CD4-positive, alpha-beta memory T cell (primary cell): ENCODE measurements around the gene EPHB1. TPM values are rescaled to one million over a fixed set of nuclear protein-coding genes. Genes with fewer than 3 reads are reported as not detected.
"Not testable (repeated sequence)": the region's sequence is repeated elsewhere in the genome, so short reads cannot be mapped to it uniquely, and the experiment has no call there.

Source experiments
- CTCF ChIA-PET: fragments of 350-600 bp; sonication (Branson Sonifier 250); formaldehyde crosslinking; loops from one replicate; lab custom pipeline; 2021; ENCODE audit warnings: inconsistent platforms; ENCODE audit not compliant: partially characterized antibody; lab: Charles Lee
- POLR2A ChIA-PET: fragments of 350-600 bp; sonication (Branson Sonifier 250); formaldehyde crosslinking; loops from one replicate; lab custom pipeline; 2021; ENCODE audit not compliant: partially characterized antibody; lab: Charles Lee
- DNase-seq, 5 donors: peaks; one replicate each; pipeline versions ENCODE4 v3.0.0 to v3.0.0-alpha.2; 2020 to 2022; ENCODE audit warnings: mixed read lengths in 1 of 5
- H3K27ac ChIP-seq: one replicate; pipeline ENCODE4 v1.7.0; 2013; ENCODE audit warnings: low read depth, low read length
- H3K27me3 ChIP-seq: 2 replicates; pipeline ENCODE4 v1.7.0; 2013; ENCODE audit warnings: mild to moderate bottlenecking, low read length, moderate library complexity; ENCODE audit not compliant: insufficient read depth
- H3K36me3 ChIP-seq: 2 replicates; pipeline ENCODE4 v1.7.0; 2013; ENCODE audit warnings: mild to moderate bottlenecking, low read length, moderate library complexity; ENCODE audit not compliant: insufficient read depth
- H3K4me1 ChIP-seq: 2 replicates; pipeline ENCODE4 v1.7.0; 2013; ENCODE audit warnings: mild to moderate bottlenecking, low read length, moderate library complexity; ENCODE audit not compliant: insufficient read depth
- H3K4me3 ChIP-seq, 2 donors: one replicate each; pipeline ENCODE4 v1.7.0; 2013; ENCODE audit warnings: low read length in 2 of 2, mild to moderate bottlenecking in 1 of 2
- H3K9me3 ChIP-seq, 2 donors: one replicate each; pipeline ENCODE4 v1.7.0; 2013; ENCODE audit warnings: low read length in 2 of 2, control low read depth in 1 of 2; ENCODE audit not compliant: control insufficient read depth in 1 of 2
- H3K27ac Mint-ChIP-seq, 7 donors: one replicate each; pipeline ENCODE4 v1.8.0; 2020 to 2021; ENCODE audit warnings: mixed read lengths in 7 of 7, mild to moderate bottlenecking in 6 of 7, inconsistent platforms in 3 of 7, moderate library complexity in 3 of 7
- H3K27me3 Mint-ChIP-seq, 2 donors: one replicate each; pipeline ENCODE4 v1.8.0; 2020 to 2021; ENCODE audit warnings: mixed read lengths in 2 of 2
- H3K36me3 Mint-ChIP-seq, 2 donors: one replicate each; pipeline ENCODE4 v1.8.0; 2020 to 2021; ENCODE audit warnings: mixed read lengths in 2 of 2, inconsistent platforms in 1 of 2, mild to moderate bottlenecking in 1 of 2
- H3K4me1 Mint-ChIP-seq, 4 donors: one replicate each; pipeline ENCODE4 v1.8.0; 2020 to 2021; ENCODE audit warnings: mixed read lengths in 4 of 4, mild to moderate bottlenecking in 1 of 4
- H3K4me3 Mint-ChIP-seq, 8 donors: one replicate each; pipeline ENCODE4 v1.8.0; 2020 to 2021; ENCODE audit warnings: mixed read lengths in 8 of 8, mild to moderate bottlenecking in 7 of 8, moderate library complexity in 6 of 8, inconsistent platforms in 3 of 8
- H3K9me3 Mint-ChIP-seq, 8 donors: one replicate each; pipeline ENCODE4 v1.8.0; 2020 to 2021; ENCODE audit warnings: mixed read lengths in 8 of 8, mild to moderate bottlenecking in 5 of 8, inconsistent platforms in 3 of 8, moderate library complexity in 1 of 8
- intact Hi-C: fragments of 100-400 bp; cut with micrococcal nuclease; formaldehyde crosslinking; loops from one replicate; pipeline ENCODE4 v1.15.1; 2023
- polyA plus RNA-seq, 2 donors: library from polyadenylated mRNA; unstranded; fragments of 300-500 nt; fragmentation: Illumina TruSeq; gene quantifications; one replicate each; pipeline ENCODE4 v1.2.3, GENCODE V29; 2021
- total RNA-seq, 2 experiments: library from RNA; stranded (reverse); gene quantifications; one replicate each; pipeline ENCODE4 v1.2.3, GENCODE V29; 2021

The EPHB1 gene
- total and polyA plus RNA-seq, 4 experiments from 2014 or later: 0.30 to 0.69 (median 0.43) TPM; not detected in 1

- H3K27ac Mint-ChIP-seq: no peak overlapping the region
- CTCF ChIA-PET: no interaction called here
- no peaks in the 10 kb centered on the region for H3K4me1 ChIP-seq
Measured at GRCh38 chr3:134964226-134964625, 169.2 kb downstream of the EPHB1 start.

GRCh38 chr3:134965865-134966481 lies 170.9 kb downstream of the EPHB1 start:
- ChIA-PET CTCF (no interaction called here), POLR2A (no interaction called here)
- H3K27me3 ChIP-seq: no peaks in the 10 kb centered on the region
- no peak for DNase-seq
- H3K4me1 ChIP-seq: no peaks in the 10 kb centered on the region
- no peaks in the 10 kb centered on the region for H3K9me3 ChIP-seq
- Mint-ChIP-seq H3K4me3 (no peak overlapping the region), H3K9me3 (peaks cover 0 to 2% (median 0%) of the 10 kb centered on the region in 8 donors), H3K27me3 (peaks cover 1 to 4% of the 10 kb centered on the region in 2 donors), H3K4me1 (no peaks in the 10 kb centered on the region), H3K36me3 (no peaks in the 10 kb centered on the region), H3K27ac (no peak overlapping the region)
- intact Hi-C loops: no loop called here
- H3K27ac ChIP-seq: no peak overlapping the region
- no peaks in the 10 kb centered on the region for H3K36me3 ChIP-seq
- no peak overlapping the region for H3K4me3 ChIP-seq

More at GRCh38 chr3:134964226-134964625, 169.2 kb downstream of the EPHB1 start:
- intact Hi-C loops: no loop called here
- Mint-ChIP-seq H3K4me1 (no peaks in the 10 kb centered on the region), H3K4me3 (no peak overlapping the region), H3K36me3 (no peaks in the 10 kb centered on the region), H3K27me3 (peaks cover 1 to 4% of the 10 kb centered on the region in 2 donors), H3K9me3 (peaks cover 0 to 2% (median 0%) of the 10 kb centered on the region in 8 donors)
- no peaks in the 10 kb centered on the region for H3K9me3 ChIP-seq
- no peak overlapping the region for H3K27ac ChIP-seq
- H3K36me3 ChIP-seq: no peaks in the 10 kb centered on the region
- H3K27me3 ChIP-seq: no peaks in the 10 kb centered on the region
- H3K4me3 ChIP-seq: no peak overlapping the region
- DNase-seq: no peak
- POLR2A ChIA-PET: no interaction called here

GRCh38 chr3:134970895-134971294 lies 175.8 kb downstream of the EPHB1 start:
- Mint-ChIP-seq H3K27me3 (peaks cover 0 to 2% of the 10 kb centered on the region in 2 donors), H3K4me3 (no peak overlapping the region), H3K9me3 (peaks cover 0 to 2% (median 0%) of the 10 kb centered on the region in 8 donors), H3K27ac (no peak overlapping the region), H3K36me3 (no peaks in the 10 kb centered on the region), H3K4me1 (no peaks in the 10 kb centered on the region)
- no peaks in the 10 kb centered on the region for H3K36me3 ChIP-seq
- H3K4me1 ChIP-seq: no peaks in the 10 kb centered on the region
- no peaks in the 10 kb centered on the region for H3K27me3 ChIP-seq
- H3K4me3 ChIP-seq: no peak overlapping the region
- no peak overlapping the region for H3K27ac ChIP-seq
- POLR2A ChIA-PET: no interaction called here
- CTCF ChIA-PET: no interaction called here
- intact Hi-C loops: no loop called here
- DNase-seq: no peak
- no peaks in the 10 kb centered on the region for H3K9me3 ChIP-seq

- intact Hi-C loops: no loop called here
- no peaks in the 10 kb centered on the region for H3K36me3 Mint-ChIP-seq
- CTCF ChIA-PET: no interaction called here
Measured at GRCh38 chr3:134971306-134971705, 176.2 kb downstream of the EPHB1 start.

GRCh38 chr3:134971907-134972306 lies 176.8 kb downstream of the EPHB1 start:
- intact Hi-C loops, H3K27me3 Mint-ChIP-seq, H3K36me3 Mint-ChIP-seq, H3K4me3 Mint-ChIP-seq, H3K27ac ChIP-seq, CTCF ChIA-PET, H3K4me3 ChIP-seq, H3K9me3 Mint-ChIP-seq, H3K27me3 ChIP-seq, POLR2A ChIA-PET, H3K27ac Mint-ChIP-seq, H3K36me3 ChIP-seq, H3K4me1 Mint-ChIP-seq, H3K9me3 ChIP-seq, H3K4me1 ChIP-seq: not testable (repeated sequence)
- peak in 1 of 5 donors; percentile 0 for DNase-seq

More at GRCh38 chr3:134971306-134971705, 176.2 kb downstream of the EPHB1 start:
- Mint-ChIP-seq H3K27ac (no peak overlapping the region), H3K4me3 (no peak overlapping the region), H3K9me3 (peaks cover 0 to 2% (median 0%) of the 10 kb centered on the region in 8 donors), H3K4me1 (no peaks in the 10 kb centered on the region), H3K27me3 (peaks cover 0 to 2% of the 10 kb centered on the region in 2 donors)
- no peak overlapping the region for H3K4me3 ChIP-seq
- POLR2A ChIA-PET: no interaction called here
- H3K36me3 ChIP-seq: no peaks in the 10 kb centered on the region
- DNase-seq: no peak
- no peaks in the 10 kb centered on the region for H3K9me3 ChIP-seq
- H3K27ac ChIP-seq: no peak overlapping the region
- no peaks in the 10 kb centered on the region for H3K4me1 ChIP-seq
- no peaks in the 10 kb centered on the region for H3K27me3 ChIP-seq

GRCh38 chr3:134972836-134973455 lies 177.9 kb downstream of the EPHB1 start:
- no peaks in the 10 kb centered on the region for H3K4me1 Mint-ChIP-seq
- POLR2A ChIA-PET: no interaction called here
- intact Hi-C loops: no loop called here

GRCh38 chr3:134974624-134975023 lies 179.6 kb downstream of the EPHB1 start:
- Mint-ChIP-seq H3K27ac (no peak overlapping the region), H3K4me3 (no peak overlapping the region), H3K9me3 (peaks cover 0 to 1% (median 0%) of the 10 kb centered on the region in 8 donors), H3K27me3 (no peaks in the 10 kb centered on the region), H3K4me1 (no peaks in the 10 kb centered on the region), H3K36me3 (no peaks in the 10 kb centered on the region)
- ChIA-PET CTCF (no interaction called here), POLR2A (no interaction called here)
- intact Hi-C loops: no loop called here
- DNase-seq: no peak
- Histone ChIP-seq H3K4me1 (no peaks in the 10 kb centered on the region), H3K36me3 (no peaks in the 10 kb centered on the region), H3K9me3 (no peaks in the 10 kb centered on the region), H3K27me3 (no peaks in the 10 kb centered on the region), H3K27ac (no peak overlapping the region), H3K4me3 (no peak overlapping the region)

More at GRCh38 chr3:134972836-134973455, 177.9 kb downstream of the EPHB1 start:
- no peak for DNase-seq
- Mint-ChIP-seq H3K36me3 (no peaks in the 10 kb centered on the region), H3K4me3 (no peak overlapping the region), H3K27me3 (peaks cover 0 to 2% of the 10 kb centered on the region in 2 donors), H3K27ac (no peak overlapping the region), H3K9me3 (peaks cover 0 to 2% (median 0%) of the 10 kb centered on the region in 8 donors)
- Histone ChIP-seq H3K27ac (no peak overlapping the region), H3K27me3 (no peaks in the 10 kb centered on the region), H3K4me3 (no peak overlapping the region), H3K9me3 (no peaks in the 10 kb centered on the region), H3K4me1 (no peaks in the 10 kb centered on the region), H3K36me3 (no peaks in the 10 kb centered on the region)
- CTCF ChIA-PET: no interaction called here
